ENCODE measurements around the gene CLASP1. TPM values are rescaled to one million over a fixed set of nuclear protein-coding genes. Genes with fewer than 3 reads are reported as not detected.
"Not testable (repeated sequence)": the region's sequence is repeated elsewhere in the genome, so short reads cannot be mapped to it uniquely, and the experiment has no call there.

Gene CLASP1
- total RNA-seq, 2 experiments from 2014 or later, result 122 to 126 TPM

GRCh38 chr2:121375621-121376159 is 273.6 kb downstream of the CLASP1 start:
- Mint-ChIP-seq H3K4me1 (ENCODE audit: low read depth) (no peaks in the 10 kb centered on the region), H3K36me3 (peaks cover 60% of the 10 kb centered on the region), H3K27ac (no peak overlapping the region), H3K9me3 (no peaks in the 10 kb centered on the region), H3K27me3 (no peaks in the 10 kb centered on the region), H3K4me3 (no peak overlapping the region)
- intact Hi-C loops (cut with micrococcal nuclease), result no loop called here
- DNase-seq, result no peak
- ChIA-PET POLR2A (no interaction called here), CTCF (interaction anchor here (1.6 kb wide), 1 partner anchor 26 kb away, joined by 5 read pairs; no protein-coding TSS in a partner anchor)

GRCh38 chr2:121374412-121375075 is 274.7 kb downstream of the CLASP1 start:
- DNase-seq; H3K27ac Mint-ChIP-seq; H3K27me3 Mint-ChIP-seq; CTCF ChIA-PET; H3K4me1 Mint-ChIP-seq (ENCODE audit: low read depth); intact Hi-C loops (cut with micrococcal nuclease); POLR2A ChIA-PET; H3K9me3 Mint-ChIP-seq; H3K4me3 Mint-ChIP-seq: not testable (repeated sequence)
- H3K36me3 Mint-ChIP-seq, result peaks cover 60% of the 10 kb centered on the region

GRCh38 chr2:121372721-121373353 is 276.4 kb downstream of the CLASP1 start:
- Mint-ChIP-seq H3K4me1 (ENCODE audit: low read depth) (no peaks in the 10 kb centered on the region), H3K36me3 (peaks cover 60% of the 10 kb centered on the region)

GRCh38 chr2:121372082-121372481 is 277.2 kb downstream of the CLASP1 start:
- no peak overlapping the region for H3K27ac Mint-ChIP-seq
- H3K27me3 Mint-ChIP-seq, result no peaks in the 10 kb centered on the region
- H3K4me3 Mint-ChIP-seq, result no peak overlapping the region
- DNase-seq, result no peak
- ChIA-PET POLR2A (no interaction called here), CTCF (no interaction called here)
- intact Hi-C loops (cut with micrococcal nuclease), result no loop called here
- H3K4me1 Mint-ChIP-seq (ENCODE audit: low read depth), result no peaks in the 10 kb centered on the region
- no peaks in the 10 kb centered on the region for H3K9me3 Mint-ChIP-seq
- peaks cover 55% of the 10 kb centered on the region for H3K36me3 Mint-ChIP-seq

More at GRCh38 chr2:121372721-121373353, 276.4 kb downstream of the CLASP1 start:
- CTCF ChIA-PET, result no interaction called here
- H3K27me3 Mint-ChIP-seq, result no peaks in the 10 kb centered on the region
- peak overlapping the region; percentile 46 for H3K27ac Mint-ChIP-seq
- intact Hi-C loops (cut with micrococcal nuclease), result no loop called here
- H3K9me3 Mint-ChIP-seq, result no peaks in the 10 kb centered on the region
- POLR2A ChIA-PET, result no interaction called here
- no peak overlapping the region for H3K4me3 Mint-ChIP-seq
- no peak for DNase-seq

GRCh38 chr2:121368836-121369235 is 280.4 kb downstream of the CLASP1 start:
- Mint-ChIP-seq H3K4me3 (no peak overlapping the region), H3K4me1 (ENCODE audit: low read depth) (no peaks in the 10 kb centered on the region), H3K27ac (no peak overlapping the region), H3K27me3 (no peaks in the 10 kb centered on the region), H3K36me3 (peaks cover 45% of the 10 kb centered on the region), H3K9me3 (no peaks in the 10 kb centered on the region)
- DNase-seq, result no peak
- CTCF ChIA-PET, result no interaction called here
- POLR2A ChIA-PET, result no interaction called here
- intact Hi-C loops (cut with micrococcal nuclease), result no loop called here

- no peak for DNase-seq
- peaks cover 43% of the 10 kb centered on the region for H3K36me3 Mint-ChIP-seq
- no peaks in the 10 kb centered on the region for H3K9me3 Mint-ChIP-seq
- intact Hi-C loops (cut with micrococcal nuclease), result no loop called here
- no peak overlapping the region for H3K27ac Mint-ChIP-seq
- H3K4me1 Mint-ChIP-seq (ENCODE audit: low read depth), result no peaks in the 10 kb centered on the region
- no peaks in the 10 kb centered on the region for H3K27me3 Mint-ChIP-seq
- CTCF ChIA-PET, result no interaction called here
- POLR2A ChIA-PET, result no interaction called here
- no peak overlapping the region for H3K4me3 Mint-ChIP-seq
These were observed 281.1 kb downstream of the CLASP1 start for GRCh38 chr2:121368155-121368554.

GRCh38 chr2:121367246-121367900 is 281.9 kb downstream of the CLASP1 start:
- no peaks in the 10 kb centered on the region for H3K27me3 Mint-ChIP-seq
- no peaks in the 10 kb centered on the region for H3K4me1 Mint-ChIP-seq (ENCODE audit: low read depth)
- ChIA-PET CTCF (interaction anchor here (1.2 kb wide), 1 partner anchor 11 kb away, joined by 7 read pairs; no protein-coding TSS in a partner anchor), POLR2A (no interaction called here)
- intact Hi-C loops (cut with micrococcal nuclease), result no loop called here
- H3K27ac Mint-ChIP-seq, result no peak overlapping the region
- no peaks in the 10 kb centered on the region for H3K9me3 Mint-ChIP-seq
- peaks cover 42% of the 10 kb centered on the region for H3K36me3 Mint-ChIP-seq
- no peak for DNase-seq
- H3K4me3 Mint-ChIP-seq, result no peak overlapping the region

- Mint-ChIP-seq H3K27ac (no peak overlapping the region), H3K27me3 (no peaks in the 10 kb centered on the region), H3K36me3 (peaks cover 51% of the 10 kb centered on the region), H3K4me1 (ENCODE audit: low read depth) (no peaks in the 10 kb centered on the region), H3K4me3 (no peak overlapping the region), H3K9me3 (no peaks in the 10 kb centered on the region)
- no peak for DNase-seq
- intact Hi-C loops (cut with micrococcal nuclease), result no loop called here
- ChIA-PET CTCF (interaction anchor here (1.2 kb wide), 1 partner anchor 10 kb away, joined by 7 read pairs; no protein-coding TSS in a partner anchor), POLR2A (no interaction called here)
These were observed 283.2 kb downstream of the CLASP1 start for GRCh38 chr2:121366040-121366439.

GRCh38 chr2:121365061-121365460 is 284.2 kb downstream of the CLASP1 start:
- H3K36me3 Mint-ChIP-seq, result peaks cover 52% of the 10 kb centered on the region
- H3K27me3 Mint-ChIP-seq, result no peaks in the 10 kb centered on the region
- no peak overlapping the region for H3K27ac Mint-ChIP-seq

GRCh38 chr2:121363632-121364420 is 285.4 kb downstream of the CLASP1 start:
- ChIA-PET CTCF (interaction anchor here (1.4 kb wide), 1 partner anchor 20 kb away, joined by 3 read pairs; no protein-coding TSS in a partner anchor), POLR2A (no interaction called here)
- H3K36me3 Mint-ChIP-seq, result peaks cover 50% of the 10 kb centered on the region
- no peak for DNase-seq
- no peaks in the 10 kb centered on the region for H3K9me3 Mint-ChIP-seq
- H3K4me1 Mint-ChIP-seq (ENCODE audit: low read depth), result peaks cover 2% of the 10 kb centered on the region
- no peak overlapping the region for H3K4me3 Mint-ChIP-seq
- intact Hi-C loops (cut with micrococcal nuclease), result no loop called here
- no peaks in the 10 kb centered on the region for H3K27me3 Mint-ChIP-seq
- H3K27ac Mint-ChIP-seq, result no peak overlapping the region

More at GRCh38 chr2:121365061-121365460, 284.2 kb downstream of the CLASP1 start:
- intact Hi-C loops (cut with micrococcal nuclease), result no loop called here
- H3K9me3 Mint-ChIP-seq, result no peaks in the 10 kb centered on the region
- CTCF ChIA-PET, result interaction anchor here (1.4 kb wide), 1 partner anchor 21 kb away, joined by 3 read pairs; no protein-coding TSS in a partner anchor
- H3K4me1 Mint-ChIP-seq (ENCODE audit: low read depth), result peaks cover 2% of the 10 kb centered on the region
- POLR2A ChIA-PET, result no interaction called here
- DNase-seq, result no peak
- no peak overlapping the region for H3K4me3 Mint-ChIP-seq

- DNase-seq, result no peak
- Mint-ChIP-seq H3K9me3 (no peaks in the 10 kb centered on the region), H3K27ac (no peak overlapping the region), H3K27me3 (no peaks in the 10 kb centered on the region), H3K4me3 (no peak overlapping the region), H3K4me1 (ENCODE audit: low read depth) (peaks cover 2% of the 10 kb centered on the region), H3K36me3 (peaks cover 45% of the 10 kb centered on the region)
- POLR2A ChIA-PET, result no interaction called here
- CTCF ChIA-PET, result no interaction called here
- intact Hi-C loops (cut with micrococcal nuclease), result no loop called here
These were observed 286.5 kb downstream of the CLASP1 start for GRCh38 chr2:121362774-121363173.

GRCh38 chr2:121362226-121362625 is 287.0 kb downstream of the CLASP1 start:
- no peak for DNase-seq

More at GRCh38 chr2:121362226-121362625, 287.0 kb downstream of the CLASP1 start:
- peaks cover 2% of the 10 kb centered on the region for H3K4me1 Mint-ChIP-seq (ENCODE audit: low read depth)
- no peak overlapping the region for H3K27ac Mint-ChIP-seq
- H3K27me3 Mint-ChIP-seq, result no peaks in the 10 kb centered on the region
- intact Hi-C loops (cut with micrococcal nuclease), result no loop called here
- ChIA-PET CTCF (no interaction called here), POLR2A (no interaction called here)
- H3K4me3 Mint-ChIP-seq, result no peak overlapping the region
- H3K9me3 Mint-ChIP-seq, result no peaks in the 10 kb centered on the region
- peaks cover 48% of the 10 kb centered on the region for H3K36me3 Mint-ChIP-seq

Data from activated CD4-positive, alpha-beta memory T cell treated with anti-CD3 and anti-CD28 coated beads for 36 hours (primary cell).